GM12892 (cell line): Measurements from ENCODE around the gene GEMIN8.

Experiments
- POLR2A ChIP-seq: IDR thresholded peaks from 2 replicates; pipeline ENCODE4 v1.6.1; 2011; ENCODE audit warnings: low read depth, low read length, control low read depth
- POLR2AphosphoS5 ChIP-seq: IDR thresholded peaks from 2 replicates; pipeline ENCODE4 v1.6.1; 2011; ENCODE audit warnings: low read depth, low read length, control low read depth
- TAF1 ChIP-seq: IDR thresholded peaks from 2 replicates; pipeline ENCODE4 v1.6.1; 2011; ENCODE audit warnings: low read depth, mild to moderate bottlenecking, control low read depth, low read length, borderline replicate concordance

GRCh38 chrX:13994104-13994503, 35.6 kb downstream of the GEMIN8 start:
- TF ChIP-seq POLR2A (no peak), POLR2AphosphoS5 (no peak), TAF1 (no peak)
